NOMO-1 treated with dmso at 0.1 percent for 144 hours (cell line): ENCODE results near the gene CALML5.
"Not testable (repeated sequence)": the region's sequence is repeated elsewhere in the genome, so short reads cannot be mapped to it uniquely, and the experiment has no call there.

Source experiments
- DNase-seq: peaks from one replicate; lab custom pipeline; 2025; ENCODE audit not compliant: unreplicated experiment; lab: John Stamatoyannopoulos, UW

Gene CALML5

DNA sequence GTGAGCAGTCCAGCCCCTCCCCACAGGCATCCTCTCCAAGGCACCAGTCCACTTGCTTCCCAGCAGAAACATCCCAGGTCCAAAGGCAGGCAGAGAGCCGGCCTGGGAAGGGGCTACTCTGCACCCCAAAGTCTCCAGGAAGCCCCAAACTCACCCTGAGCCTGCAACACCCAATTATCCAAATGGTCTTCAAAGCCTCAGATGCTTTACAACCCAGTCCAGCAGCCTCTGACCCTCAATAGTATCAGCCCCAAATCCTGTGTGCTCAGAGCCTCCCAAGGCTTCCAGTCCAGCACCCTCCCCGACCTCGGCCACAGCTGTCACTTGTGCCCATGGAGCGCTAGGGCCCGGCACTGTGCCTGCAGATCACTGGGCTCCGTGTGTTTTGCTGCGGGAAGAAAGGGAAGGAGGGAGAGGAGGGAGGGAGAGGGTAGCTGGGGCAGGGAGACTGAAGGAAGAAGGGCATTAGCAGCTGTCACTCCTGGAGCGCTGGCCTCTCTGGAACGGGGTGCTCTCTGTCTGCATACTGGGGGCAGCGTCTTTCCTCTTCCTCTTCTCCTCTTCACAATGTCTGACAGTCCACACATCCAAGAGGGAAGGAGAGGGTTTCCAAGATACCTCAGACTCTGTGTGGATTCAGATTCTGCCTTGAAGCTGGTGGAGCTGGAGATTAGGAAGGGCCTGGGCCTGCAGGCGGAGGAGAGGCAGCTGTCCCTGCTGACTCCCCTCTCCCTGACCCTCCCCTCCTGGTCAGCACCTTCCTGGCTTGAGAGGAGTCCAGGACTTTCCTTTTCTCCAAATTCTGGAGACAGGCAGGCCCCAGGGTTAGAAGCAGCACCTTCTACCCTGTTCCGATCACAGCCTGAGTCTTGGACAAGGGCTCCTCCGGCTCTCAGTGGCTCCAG is 13.2 kb downstream of the CALML5 start:
- DNase-seq: no peak

DNA sequence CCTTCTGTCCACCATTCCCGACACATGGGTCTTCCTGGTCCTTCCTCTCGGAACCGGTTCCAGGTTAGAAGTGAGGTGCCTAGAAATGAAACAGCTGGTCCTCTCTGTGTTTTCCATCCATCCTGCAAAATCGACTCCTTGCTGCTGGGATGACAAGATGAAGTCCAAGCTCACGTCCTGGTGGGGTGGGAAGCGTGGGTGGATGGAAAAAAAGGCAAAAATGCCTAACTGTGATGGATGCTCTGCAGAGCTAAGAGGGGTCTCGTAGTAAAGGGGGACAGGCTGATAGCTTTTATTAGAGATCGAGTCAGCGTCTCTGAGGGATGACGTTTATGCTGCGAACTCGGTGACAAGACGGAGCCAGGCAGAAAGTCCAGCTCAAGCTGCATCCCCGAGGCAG is 14.1 kb downstream of the CALML5 start:
- no peak for DNase-seq

DNA sequence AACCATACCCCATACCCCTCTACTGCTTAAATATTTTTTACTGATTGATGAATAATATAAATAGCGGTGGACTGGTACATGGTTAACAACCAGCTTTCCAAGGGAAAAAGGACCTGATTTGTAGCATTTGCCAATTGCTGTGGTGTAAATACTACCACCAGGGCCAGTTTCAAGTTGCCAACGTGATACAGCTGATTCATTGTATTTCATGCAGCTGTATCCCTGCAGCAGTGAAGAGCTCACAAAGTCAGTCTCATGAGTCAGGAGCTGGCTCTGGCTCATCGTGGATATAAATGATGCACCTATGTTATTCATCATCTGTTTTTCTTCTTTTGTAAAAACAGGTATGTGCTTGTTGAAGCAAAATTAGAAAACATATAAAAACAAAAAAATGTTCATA is 15.2 kb downstream of the CALML5 start:
- no peak for DNase-seq

DNA sequence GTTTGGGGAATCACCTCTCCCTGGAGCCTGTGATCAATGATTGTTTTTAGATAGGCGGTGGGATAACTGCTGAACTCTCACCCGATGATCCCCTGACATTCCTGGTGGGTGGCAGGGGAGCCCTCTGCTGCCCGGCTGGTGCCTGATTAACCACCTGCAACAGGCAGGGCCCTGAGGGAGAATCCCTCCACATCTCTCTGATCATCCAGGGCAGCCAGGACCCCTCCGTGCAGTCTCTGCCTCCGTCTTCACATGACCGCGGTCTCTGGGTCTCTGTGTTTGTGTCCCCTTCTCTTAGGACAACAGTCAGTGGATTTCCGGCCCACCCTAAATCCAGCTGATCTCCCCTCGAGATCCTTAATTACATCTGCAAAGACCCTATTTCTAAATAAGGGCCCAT is 17.4 kb downstream of the CALML5 start:
- no peak for DNase-seq

DNA sequence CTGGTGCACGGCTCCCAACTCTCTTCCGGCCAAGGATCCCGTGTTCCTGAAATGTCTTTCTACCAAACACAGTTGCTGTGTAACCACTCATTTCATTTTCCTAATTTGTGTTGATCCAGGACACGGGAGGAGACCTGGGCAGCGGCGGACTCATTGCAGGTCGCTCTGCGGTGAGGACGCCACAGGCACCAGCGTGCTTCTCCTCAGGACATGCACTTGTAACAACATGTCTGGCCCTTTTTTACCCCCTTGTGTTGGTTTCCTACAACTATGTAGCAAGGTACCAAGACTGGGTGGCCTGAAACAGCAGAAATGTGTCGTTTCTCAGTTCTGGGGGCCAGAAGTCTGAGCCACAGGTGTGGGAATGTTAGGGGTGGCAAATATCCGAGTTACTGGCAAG is 18.2 kb downstream of the CALML5 start:
- DNase-seq: no peak

DNA sequence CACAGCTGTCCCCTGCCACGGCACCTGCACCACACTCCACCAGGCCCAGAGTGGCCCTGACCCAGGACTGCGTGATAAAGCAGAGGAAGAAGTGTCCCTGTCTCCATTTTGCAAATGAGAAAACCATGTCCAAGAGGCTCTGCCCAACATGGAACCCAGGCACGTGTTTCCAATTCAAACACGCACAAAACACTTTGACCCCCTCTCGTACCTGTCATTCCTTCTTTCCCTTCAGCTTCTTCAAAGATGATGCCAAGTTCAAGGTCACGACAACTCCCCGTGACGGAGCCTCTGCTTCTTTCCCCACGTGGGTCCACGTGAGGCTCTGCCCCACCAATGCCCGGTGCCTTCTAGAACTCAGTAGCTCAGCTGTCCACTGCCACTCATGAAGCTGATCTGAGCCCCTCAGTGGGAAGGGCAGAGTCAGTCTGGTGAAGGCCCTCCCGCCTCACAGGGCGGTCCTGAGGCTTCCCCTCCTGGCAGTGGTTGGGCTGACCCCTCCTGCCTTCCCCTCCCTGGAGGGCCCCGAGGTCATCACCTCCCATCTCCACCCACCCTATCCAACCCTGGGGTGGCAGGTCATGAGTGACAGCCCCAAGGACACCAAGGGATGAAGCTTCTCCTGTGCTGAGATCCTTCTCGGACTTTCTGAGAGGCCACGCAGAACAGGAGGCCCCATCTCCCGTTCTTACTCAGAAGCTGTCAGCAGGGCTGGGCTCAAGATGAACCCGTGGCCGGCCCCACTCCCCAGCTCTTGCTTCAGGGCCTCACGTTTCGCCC is 19.0 kb downstream of the CALML5 start:
- DNase-seq: no peak

DNA sequence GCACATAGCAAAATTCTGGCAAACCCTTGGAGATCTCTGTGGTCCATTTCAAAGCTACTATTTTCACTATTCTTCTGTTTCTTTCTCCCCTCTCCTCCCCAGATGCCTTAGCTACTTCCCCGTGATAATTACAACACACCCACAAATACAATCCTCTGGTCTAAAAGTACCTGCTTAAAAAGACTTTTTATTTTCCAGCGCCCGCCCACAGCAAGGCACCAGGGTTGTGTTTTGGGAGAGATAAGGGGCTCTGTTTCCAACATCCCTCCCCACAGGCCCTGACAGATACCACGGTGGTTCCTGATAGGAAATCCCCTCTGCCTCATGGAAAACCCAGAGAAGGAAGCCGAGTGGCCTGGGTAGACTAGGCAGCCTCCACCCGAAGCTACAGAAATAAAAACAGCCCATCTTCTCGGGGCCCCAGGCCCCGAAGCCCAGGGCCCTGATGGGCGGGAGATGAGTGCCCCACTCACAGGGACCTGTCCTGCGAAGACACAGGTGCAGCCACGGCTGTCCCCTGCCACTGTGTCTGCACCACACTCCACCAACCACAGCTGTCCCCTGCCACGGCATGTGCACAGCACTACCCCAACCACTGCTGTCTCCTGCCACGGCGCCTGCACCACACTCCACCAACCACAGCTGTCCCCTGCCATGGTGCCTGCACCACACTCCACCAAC is 19.7 kb downstream of the CALML5 start:
- DNase-seq: no peak

DNA sequence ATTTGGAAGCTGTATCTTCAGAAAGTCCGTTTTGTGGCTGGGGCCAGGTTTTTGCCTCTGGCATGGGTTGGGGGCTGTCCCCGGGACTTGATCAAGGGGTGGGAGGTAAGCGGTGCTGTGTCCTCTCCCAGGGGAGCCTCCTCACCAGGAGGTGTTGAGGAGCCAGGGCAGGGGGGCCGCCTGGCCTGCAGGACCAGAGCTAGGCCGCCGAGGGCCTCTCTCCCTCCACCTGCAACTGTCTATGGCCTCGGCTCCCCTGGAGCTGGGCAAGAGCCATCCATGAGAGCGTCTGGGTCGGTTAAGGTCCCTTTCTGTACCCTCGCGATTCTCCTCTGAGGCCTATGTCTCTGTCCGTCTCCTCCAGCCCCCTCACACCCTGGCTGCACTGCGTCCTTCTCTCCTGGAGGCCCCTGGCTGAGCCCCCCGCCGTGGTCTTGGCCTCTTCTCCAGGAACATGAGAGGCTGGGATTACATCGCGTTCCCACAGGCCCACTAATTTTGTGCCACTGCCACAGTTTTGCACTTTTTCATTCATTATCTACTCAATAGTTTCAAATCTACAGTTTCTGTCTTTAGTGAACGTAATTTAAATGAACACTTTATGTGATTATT is 20.6 kb downstream of the CALML5 start:
- DNase-seq: no peak

DNA sequence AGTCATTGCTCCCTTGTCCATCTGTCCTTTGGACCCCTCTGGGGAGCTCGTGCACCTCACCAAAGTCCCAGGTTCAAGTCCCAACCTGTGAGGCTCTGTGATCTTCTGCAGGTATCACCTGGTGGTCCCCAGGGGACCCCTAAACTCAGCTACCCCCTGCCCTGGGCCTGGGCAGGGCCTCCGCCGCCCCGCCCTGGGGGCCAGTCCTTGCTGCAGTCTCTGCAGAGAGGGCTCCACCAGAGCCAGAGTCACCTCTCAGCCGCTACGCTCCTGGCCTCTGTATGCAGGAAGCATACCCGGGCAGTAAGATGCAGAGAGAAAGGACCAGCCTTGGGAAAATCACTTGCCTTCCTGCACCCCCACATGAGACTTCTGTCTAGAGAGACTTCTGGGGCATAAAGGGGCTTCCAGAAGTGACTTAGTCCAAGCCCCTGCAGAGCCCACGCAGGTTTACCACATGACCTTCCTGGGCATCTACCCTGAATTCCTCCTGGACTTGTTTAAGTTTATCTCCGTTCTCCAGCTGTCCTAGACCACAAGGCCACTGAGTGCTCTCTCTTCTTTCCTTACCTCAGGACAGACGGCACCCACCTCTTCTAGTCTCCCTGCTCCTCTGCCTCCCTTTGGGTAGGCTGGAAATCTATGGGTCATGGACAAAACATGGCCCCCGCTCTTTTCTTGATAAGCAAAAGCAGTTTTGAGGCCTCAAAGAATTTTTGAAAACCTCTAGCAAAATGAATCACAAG is 21.2 kb downstream of the CALML5 start:
- no peak for DNase-seq

DNA sequence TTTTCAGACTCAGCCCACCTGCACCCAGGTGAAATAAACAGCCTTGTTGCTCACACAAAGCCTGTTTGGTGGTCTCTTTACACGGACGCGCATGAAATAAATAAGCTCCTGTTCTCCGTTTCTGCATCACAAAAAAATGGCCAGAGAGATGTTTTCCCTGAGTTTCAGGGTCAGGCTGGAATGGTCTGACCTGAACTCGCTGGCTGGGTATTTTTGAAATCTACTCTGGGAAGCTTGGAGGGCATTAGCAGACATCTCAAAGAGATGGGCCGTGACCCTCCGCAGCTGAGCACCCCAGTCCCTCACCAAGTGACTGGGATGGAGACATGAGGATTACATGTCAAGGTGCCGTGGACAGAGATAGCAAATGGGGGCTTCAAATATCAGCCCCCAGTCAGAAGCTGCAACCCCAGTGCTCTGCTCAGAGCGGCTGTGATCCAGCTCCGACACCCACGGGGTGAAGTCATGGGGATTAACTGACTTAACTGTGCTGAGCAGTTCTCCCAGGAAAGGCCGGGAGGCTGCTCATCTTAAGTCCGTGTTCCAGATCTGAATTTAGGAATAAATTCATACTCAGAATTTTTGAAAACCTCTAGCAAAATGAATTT is 22.3 kb downstream of the CALML5 start:
- no peak for DNase-seq

DNA sequence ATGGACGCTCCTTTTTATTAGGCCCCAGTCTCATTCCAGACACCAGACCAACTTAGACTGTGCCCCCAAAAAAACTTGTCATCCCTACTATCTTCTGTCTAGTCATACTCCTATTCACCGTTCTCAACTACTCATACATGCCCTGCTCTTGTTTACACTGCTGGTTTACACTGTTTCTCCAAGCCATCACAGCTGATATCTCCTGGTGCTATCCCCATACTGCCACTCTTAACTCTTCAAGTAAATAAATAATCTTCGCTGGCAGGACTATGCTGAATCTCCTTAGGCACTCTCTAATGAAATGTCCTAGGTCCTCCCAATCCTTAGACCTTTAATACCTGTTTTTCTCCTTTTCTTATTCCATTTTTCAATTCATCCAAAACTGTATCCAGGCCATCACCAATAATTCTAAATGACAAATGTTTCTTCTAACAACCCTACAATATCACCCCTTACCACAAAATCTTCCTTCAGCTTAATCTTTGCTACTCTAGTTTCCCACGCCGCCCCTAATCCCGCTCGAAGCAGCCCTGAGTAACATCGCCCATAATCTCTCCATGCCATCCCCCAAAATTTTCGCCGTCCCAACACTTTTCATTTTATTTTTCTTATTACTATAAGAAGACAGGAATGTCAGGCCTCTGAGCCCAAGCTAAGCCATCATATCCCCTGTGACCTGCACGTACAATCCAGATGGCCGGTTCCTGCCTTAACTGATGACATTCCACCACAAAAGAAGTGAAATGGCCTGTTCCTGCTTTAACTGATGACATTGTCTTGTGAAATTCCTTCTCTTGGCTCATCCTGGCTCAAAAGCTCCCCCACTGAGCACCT is 23.2 kb downstream of the CALML5 start:
- DNase-seq: not testable (repeated sequence)

DNA sequence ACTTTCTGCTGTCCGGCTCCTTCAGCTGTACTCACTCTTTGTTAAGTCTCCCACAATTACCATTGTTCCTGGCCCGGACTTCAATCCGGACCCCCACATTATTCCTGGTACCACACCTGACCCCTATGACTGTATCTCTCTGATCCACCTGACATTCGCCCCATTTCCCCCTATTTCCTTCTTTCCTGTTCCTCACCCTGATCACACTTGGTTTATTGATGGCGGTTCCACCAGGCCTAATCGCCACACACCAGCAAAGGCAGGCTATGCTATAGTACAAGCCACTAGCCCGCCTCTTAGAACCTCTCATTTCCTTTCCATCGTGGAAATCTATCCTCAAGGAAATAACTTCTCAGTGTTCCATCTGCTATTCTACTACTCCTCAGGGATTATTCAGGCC is 24.3 kb downstream of the CALML5 start:
- DNase-seq: not testable (repeated sequence)

DNA sequence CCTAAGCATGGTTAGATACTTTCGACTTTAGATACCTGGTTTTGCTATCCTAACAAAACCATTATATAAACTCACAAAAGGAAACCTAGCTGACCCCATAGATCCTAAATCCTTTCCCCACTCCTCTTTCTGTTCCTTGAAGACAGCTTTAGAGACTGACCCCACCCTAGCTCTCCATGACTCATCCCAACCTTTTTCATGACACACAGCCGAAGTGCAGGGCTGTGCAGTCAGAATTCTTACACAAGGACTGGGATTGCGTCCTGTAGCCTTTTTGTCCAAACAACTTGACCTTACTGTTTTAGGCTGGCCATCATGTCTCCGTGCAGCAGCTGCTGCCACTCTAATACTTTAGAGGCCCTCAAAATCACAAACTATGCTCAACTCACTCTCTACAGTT is 24.7 kb downstream of the CALML5 start:
- not testable (repeated sequence) for DNase-seq

DNA sequence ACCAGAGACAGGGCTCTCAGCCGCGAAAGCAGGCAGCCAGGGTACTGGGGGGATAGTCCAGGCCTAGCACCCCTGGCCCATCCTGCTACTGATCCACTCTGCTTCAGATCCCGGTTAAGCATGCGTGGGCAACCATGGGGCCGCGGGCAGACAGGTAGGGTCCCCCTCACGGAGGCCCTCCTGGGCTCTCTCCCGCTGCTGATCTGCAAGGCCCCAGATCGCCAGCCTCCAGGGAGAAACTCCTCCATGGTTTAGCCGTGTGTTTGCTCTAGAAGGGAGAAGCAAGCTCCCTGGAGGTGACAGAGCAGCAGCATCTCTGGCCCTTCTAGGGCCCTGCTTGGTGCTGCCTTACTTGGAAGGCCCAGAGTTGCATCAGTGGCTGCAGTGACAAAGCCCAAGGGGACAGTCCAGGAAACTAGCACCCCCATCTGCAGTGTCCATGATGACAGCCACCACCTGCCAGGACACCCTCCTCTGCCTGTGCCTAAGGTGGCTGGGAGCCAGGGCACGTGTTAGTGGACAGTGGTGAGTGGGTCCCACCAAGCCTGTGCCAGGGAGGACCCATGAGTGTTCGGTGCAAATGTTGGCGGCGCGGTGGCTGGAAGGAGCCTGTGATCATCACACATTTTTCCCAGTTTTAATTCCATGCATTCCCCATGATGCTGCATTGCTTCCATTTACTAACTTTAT is 29.2 kb downstream of the CALML5 start:
- DNase-seq: no peak

DNA sequence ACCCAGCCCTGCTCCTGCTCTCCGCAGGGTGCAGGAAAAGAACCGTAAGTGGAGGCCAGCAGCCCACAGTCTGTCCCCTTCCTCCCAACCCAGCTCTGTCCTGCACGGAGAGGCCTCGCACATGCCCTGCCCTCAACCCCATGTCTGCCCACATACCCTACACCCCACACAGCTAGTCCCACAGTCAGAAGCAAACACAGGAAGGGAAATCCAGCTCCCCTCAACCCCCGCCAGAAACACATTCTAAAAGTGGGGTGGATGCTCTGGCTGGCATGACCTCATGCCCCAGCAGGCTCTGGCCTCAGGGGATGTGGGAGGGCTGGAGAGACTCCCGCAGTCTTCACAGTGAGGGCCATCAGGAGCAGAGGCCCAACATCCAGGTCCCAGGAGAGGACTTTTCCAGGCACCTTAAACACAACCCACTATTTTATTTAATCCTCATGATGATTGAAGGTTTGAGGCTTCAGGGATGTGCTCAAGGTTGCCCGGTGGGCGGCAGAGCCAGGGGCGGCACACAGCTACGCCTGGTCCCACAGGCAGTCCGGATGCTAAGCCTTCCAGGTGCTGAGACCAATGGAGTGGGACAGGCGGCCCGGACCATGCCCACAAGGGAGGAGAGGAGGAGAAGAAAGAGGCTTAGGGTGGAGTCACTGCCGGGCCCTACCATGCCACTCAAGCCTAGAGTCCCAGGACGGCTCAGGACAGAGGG is 29.9 kb downstream of the CALML5 start:
- no peak for DNase-seq

DNA sequence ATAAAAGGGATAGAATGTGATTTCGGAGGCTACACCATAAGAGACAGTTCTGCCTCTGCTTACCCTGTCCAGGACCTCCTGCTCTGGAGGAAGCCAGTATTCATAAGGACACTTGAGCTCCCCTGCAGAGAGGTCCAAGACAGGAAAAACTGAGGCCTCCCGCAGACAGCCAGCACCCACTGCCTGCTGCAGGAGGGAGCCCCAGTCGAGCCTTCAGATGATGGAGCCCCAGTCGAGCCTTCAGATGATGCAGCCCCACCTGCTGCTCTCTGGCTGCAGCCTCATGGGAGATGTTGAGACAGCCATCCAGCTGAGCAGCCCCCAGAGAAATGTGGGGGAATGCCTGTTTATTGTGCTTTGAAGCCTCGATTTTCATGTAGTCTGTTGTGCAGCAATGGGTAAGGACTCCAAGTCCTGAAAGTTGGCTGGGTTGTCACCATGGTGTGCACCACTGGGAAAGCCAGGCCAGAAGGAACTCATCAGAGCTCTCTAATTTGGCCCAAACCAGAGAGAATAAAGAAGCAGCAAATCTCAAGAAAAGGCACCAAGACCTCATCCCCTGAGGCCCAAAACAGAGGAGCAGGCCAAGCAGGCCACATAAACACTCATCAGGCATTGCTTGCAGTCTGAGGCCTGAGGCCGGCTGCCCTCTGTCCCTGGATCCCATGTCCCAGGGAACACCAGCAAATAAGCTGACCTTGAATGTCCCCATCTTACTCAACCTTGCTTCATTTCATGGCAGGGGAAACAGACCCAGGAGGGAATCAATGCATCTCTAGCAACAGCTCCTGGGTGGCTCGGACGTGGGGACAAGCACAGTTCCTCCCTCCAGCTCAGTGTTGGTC is 30.9 kb downstream of the CALML5 start:
- DNase-seq: no peak

DNA sequence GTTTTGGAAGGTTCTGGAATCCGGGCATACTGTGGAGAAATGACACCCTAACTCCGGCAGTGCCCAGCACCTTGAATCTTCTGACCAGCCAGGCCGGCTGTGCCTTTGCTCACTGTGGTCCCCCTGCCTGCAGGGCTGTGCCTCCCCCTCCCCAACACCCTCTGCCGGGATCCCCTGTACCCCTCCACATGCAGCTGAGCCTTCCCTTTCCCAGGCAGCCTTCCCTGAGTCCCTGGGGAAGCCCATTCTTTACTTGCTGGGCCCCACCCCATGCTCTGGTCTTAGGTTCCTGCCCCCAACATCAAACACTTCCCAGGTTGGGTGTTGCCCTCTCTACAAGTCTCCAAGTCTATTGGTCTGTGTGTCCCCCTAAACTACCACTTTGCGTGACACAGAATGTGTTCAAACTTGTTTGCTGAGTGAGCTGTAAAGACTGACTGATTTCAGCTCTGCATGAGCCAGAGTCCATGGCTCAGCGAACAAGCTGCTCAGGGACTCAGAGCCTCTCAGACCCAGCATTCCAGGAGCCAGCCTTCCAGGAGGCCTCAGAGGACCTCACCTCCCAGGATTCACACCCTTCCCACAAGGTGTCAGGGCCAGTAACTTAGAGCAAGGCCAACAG is 31.6 kb downstream of the CALML5 start:
- no peak for DNase-seq
